Kidney epithelial cell (primary cell): ENCODE measurements around the gene XKR3. TPM values are rescaled to one million over a fixed set of nuclear protein-coding genes. Genes with fewer than 3 reads are reported as not detected.

Experiments used
- total RNA-seq: library from RNA; depleted of rRNA; stranded (reverse); fragments of >200 nt; gene quantifications from 2 replicates; pipeline ENCODE4 v1.2.3, GENCODE V29; 2015

XKR3 gene
- total RNA-seq, 1 donor from 2014 or later = not detected

Other genes with a start within 250 kb of the XKR3 start
- not detected in 2 replicates for gene CCT8L2, start 232.6 kb downstream of the XKR3 start, total RNA-seq
- not detected in 2 replicates for gene GAB4, start 182.8 kb upstream of the XKR3 start, total RNA-seq